Neural progenitor cell (in vitro differentiated cells): ENCODE measurements around the gene SAMD8. TPM values are rescaled to one million over a fixed set of nuclear protein-coding genes. Genes with fewer than 3 reads are reported as not detected.
"Not testable (repeated sequence)": the region's sequence is repeated elsewhere in the genome, so short reads cannot be mapped to it uniquely, and the experiment has no call there.

Source experiments
- DNase-seq: peaks from one replicate; pipeline ENCODE4 v3.0.0-alpha.2; 2016; ENCODE audit warnings: low spot score
- H2AFZ ChIP-seq: fragments of 200-600 bp; sonication (generic); replicated peaks from 2 replicates; pipeline ENCODE4 v1.6.1; 2016; ENCODE audit warnings: antibody characterized with exemption
- H3F3A ChIP-seq: fragments of 200-600 bp; sonication (generic); 2 replicates; pipeline ENCODE4 v1.6.1; 2016; ENCODE audit warnings: antibody characterized with exemption, low read depth
- H3K27ac ChIP-seq: fragments of 200-600 bp; sonication (generic); 2 replicates; pipeline ENCODE4 v1.5.1; 2016; ENCODE audit warnings: mild to moderate bottlenecking
- H3K27me3 ChIP-seq: fragments of 200-600 bp; sonication (generic); 2 replicates; pipeline ENCODE4 v1.6.1; 2016; ENCODE audit warnings: mild to moderate bottlenecking, moderate library complexity
- H3K36me3 ChIP-seq: fragments of 200-600 bp; sonication (generic); 2 replicates; pipeline ENCODE4 v1.5.1; 2016
- H3K4me1 ChIP-seq: fragments of 200-600 bp; sonication (generic); 2 replicates; pipeline ENCODE4 v1.6.1; 2016; ENCODE audit warnings: mixed run types
- H3K4me2 ChIP-seq: fragments of 200-600 bp; sonication (generic); 2 replicates; pipeline ENCODE4 v1.6.1; 2016
- H3K4me3 ChIP-seq: fragments of 200-600 bp; sonication (generic); 2 replicates; pipeline ENCODE4 v1.5.1; 2016
- H3K79me2 ChIP-seq: fragments of 200-600 bp; sonication (generic); 2 replicates; pipeline ENCODE4 v1.6.1; 2016; ENCODE audit warnings: low read depth
- H3K9ac ChIP-seq: fragments of 200-600 bp; sonication (generic); 2 replicates; pipeline ENCODE4 v1.6.1; 2016
- H3K9me3 ChIP-seq: fragments of 200-600 bp; sonication (generic); 2 replicates; pipeline ENCODE4 v1.5.1; 2016; ENCODE audit warnings: low read depth
- H4K20me1 ChIP-seq: fragments of 200-600 bp; sonication (generic); 2 replicates; pipeline ENCODE4 v1.6.1; 2016; ENCODE audit warnings: low read depth
- H3K27ac Mint-ChIP-seq: 3 replicates; pipeline ENCODE4 v1.8.0; 2021; ENCODE audit warnings: mixed read lengths
- H3K27me3 Mint-ChIP-seq: 2 replicates; pipeline ENCODE4 v1.8.0; 2022; ENCODE audit warnings: low read depth, mild to moderate bottlenecking, inconsistent platforms, moderate library complexity, mixed read lengths; ENCODE audit not compliant: insufficient read depth
- H3K36me3 Mint-ChIP-seq: 3 replicates; pipeline ENCODE4 v1.8.0; 2021; ENCODE audit warnings: mixed read lengths
- H3K4me1 Mint-ChIP-seq: 3 replicates; pipeline ENCODE4 v1.8.0; 2021; ENCODE audit warnings: mixed read lengths
- H3K4me3 Mint-ChIP-seq: 3 replicates; pipeline ENCODE4 v1.8.0; 2021; ENCODE audit warnings: mild to moderate bottlenecking, moderate library complexity, mixed read lengths
- H3K9me3 Mint-ChIP-seq: 3 replicates; pipeline ENCODE4 v1.8.0; 2020; ENCODE audit warnings: mixed read lengths
- EZH2 ChIP-seq: fragments of 200-600 bp; sonication (generic); IDR thresholded peaks from 2 replicates; pipeline ENCODE4 v1.6.1; 2017; ENCODE audit warnings: antibody characterized with exemption, mild to moderate bottlenecking, moderate library complexity
- EZH2phosphoT487 ChIP-seq: fragments of 200-600 bp; sonication (generic); IDR thresholded peaks from 2 replicates; pipeline ENCODE4 v1.6.1; 2017; ENCODE audit warnings: antibody characterized with exemption
- total RNA-seq: library from RNA; depleted of rRNA; stranded (reverse); fragments of >200 nt; gene quantifications from 2 replicates; pipeline ENCODE4 v1.2.3, GENCODE V29; 2015; ENCODE audit warnings: low replicate concordance
- TF ChIP-seq, protein P1 (sequence below): fragments of 200-600 bp; sonication (generic); IDR thresholded peaks from 2 replicates; pipeline ENCODE4 v1.5.1; 2017; ENCODE audit warnings: antibody characterized with exemption, mild to moderate bottlenecking

Gene SAMD8
- total RNA-seq, 1 donor from 2014 or later: 39.5 TPM

GRCh38 chr10:75123088-75123682, 11.7 kb downstream of the SAMD8 start:
- no peaks in the 10 kb centered on the region for H3K9me3 ChIP-seq
- H2AFZ ChIP-seq: no peak overlapping the region
- no peak overlapping the region for H3K9ac ChIP-seq
- H3K4me1 ChIP-seq: no peaks in the 10 kb centered on the region
- Mint-ChIP-seq H3K27me3 (no peaks in the 10 kb centered on the region), H3K4me3 (no peak overlapping the region), H3K36me3 (peaks cover 2% of the 10 kb centered on the region), H3K9me3 (no peaks in the 10 kb centered on the region), H3K4me1 (no peaks in the 10 kb centered on the region), H3K27ac (no peak overlapping the region)
- TF ChIP-seq EZH2phosphoT487: no peak
- TF ChIP-seq, protein P1, sequence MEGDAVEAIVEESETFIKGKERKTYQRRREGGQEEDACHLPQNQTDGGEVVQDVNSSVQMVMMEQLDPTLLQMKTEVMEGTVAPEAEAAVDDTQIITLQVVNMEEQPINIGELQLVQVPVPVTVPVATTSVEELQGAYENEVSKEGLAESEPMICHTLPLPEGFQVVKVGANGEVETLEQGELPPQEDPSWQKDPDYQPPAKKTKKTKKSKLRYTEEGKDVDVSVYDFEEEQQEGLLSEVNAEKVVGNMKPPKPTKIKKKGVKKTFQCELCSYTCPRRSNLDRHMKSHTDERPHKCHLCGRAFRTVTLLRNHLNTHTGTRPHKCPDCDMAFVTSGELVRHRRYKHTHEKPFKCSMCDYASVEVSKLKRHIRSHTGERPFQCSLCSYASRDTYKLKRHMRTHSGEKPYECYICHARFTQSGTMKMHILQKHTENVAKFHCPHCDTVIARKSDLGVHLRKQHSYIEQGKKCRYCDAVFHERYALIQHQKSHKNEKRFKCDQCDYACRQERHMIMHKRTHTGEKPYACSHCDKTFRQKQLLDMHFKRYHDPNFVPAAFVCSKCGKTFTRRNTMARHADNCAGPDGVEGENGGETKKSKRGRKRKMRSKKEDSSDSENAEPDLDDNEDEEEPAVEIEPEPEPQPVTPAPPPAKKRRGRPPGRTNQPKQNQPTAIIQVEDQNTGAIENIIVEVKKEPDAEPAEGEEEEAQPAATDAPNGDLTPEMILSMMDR: no peak
- no peak for TF ChIP-seq EZH2
- no peaks in the 10 kb centered on the region for H3F3A ChIP-seq
- no peaks in the 10 kb centered on the region for H3K27me3 ChIP-seq
- H3K4me3 ChIP-seq: no peak overlapping the region
- no peak overlapping the region for H3K4me2 ChIP-seq
- H4K20me1 ChIP-seq: peaks cover 10% of the 10 kb centered on the region
- H3K27ac ChIP-seq: no peak overlapping the region
- H3K36me3 ChIP-seq: no peaks in the 10 kb centered on the region
- H3K79me2 ChIP-seq: peaks cover 79% of the 10 kb centered on the region
- DNase-seq: no peak

- no peak for DNase-seq
- H3F3A ChIP-seq: no peaks in the 10 kb centered on the region
- TF ChIP-seq EZH2phosphoT487 (no peak), EZH2 (no peak)
- TF ChIP-seq, protein P1: no peak
- H3K9ac ChIP-seq: no peak overlapping the region
- H3K4me3 ChIP-seq: no peak overlapping the region
- peaks cover 14% of the 10 kb centered on the region for H4K20me1 ChIP-seq
- no peak overlapping the region for H3K27ac Mint-ChIP-seq
- no peak overlapping the region for H2AFZ ChIP-seq
- no peak overlapping the region for H3K27ac ChIP-seq
- no peaks in the 10 kb centered on the region for H3K27me3 Mint-ChIP-seq
- no peaks in the 10 kb centered on the region for H3K9me3 Mint-ChIP-seq
- peaks cover 2% of the 10 kb centered on the region for H3K36me3 Mint-ChIP-seq
- H3K9me3 ChIP-seq: no peaks in the 10 kb centered on the region
- no peaks in the 10 kb centered on the region for H3K4me1 Mint-ChIP-seq
- peaks cover 75% of the 10 kb centered on the region for H3K79me2 ChIP-seq
- no peaks in the 10 kb centered on the region for H3K27me3 ChIP-seq
- no peaks in the 10 kb centered on the region for H3K4me1 ChIP-seq
- H3K4me3 Mint-ChIP-seq: no peak overlapping the region
- H3K4me2 ChIP-seq: no peak overlapping the region
- no peaks in the 10 kb centered on the region for H3K36me3 ChIP-seq
Observed at GRCh38 chr10:75126277-75126676, 14.8 kb downstream of the SAMD8 start.

DNA sequence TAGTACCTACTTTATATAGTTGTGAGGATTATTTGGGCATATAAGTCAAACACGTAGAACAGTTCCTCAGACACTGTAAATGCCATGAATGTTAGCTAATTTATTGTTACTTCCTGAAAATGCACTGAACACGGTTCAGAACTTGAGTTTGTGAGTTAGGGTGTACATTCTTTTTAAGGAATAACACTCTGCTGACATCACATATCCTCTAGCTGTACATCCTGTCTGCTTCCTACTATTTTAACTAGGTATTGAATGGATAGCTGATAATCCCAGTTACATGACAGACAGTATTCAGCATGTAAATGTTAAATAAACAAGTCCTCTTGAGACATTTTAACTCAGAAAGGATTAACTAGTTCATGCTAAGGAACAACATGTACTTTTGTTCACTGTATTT, 16.0 kb downstream of the SAMD8 start:
- no peaks in the 10 kb centered on the region for H3K36me3 ChIP-seq
- H3K27ac Mint-ChIP-seq: no peak overlapping the region
- peaks cover 72% of the 10 kb centered on the region for H3K79me2 ChIP-seq

DNA sequence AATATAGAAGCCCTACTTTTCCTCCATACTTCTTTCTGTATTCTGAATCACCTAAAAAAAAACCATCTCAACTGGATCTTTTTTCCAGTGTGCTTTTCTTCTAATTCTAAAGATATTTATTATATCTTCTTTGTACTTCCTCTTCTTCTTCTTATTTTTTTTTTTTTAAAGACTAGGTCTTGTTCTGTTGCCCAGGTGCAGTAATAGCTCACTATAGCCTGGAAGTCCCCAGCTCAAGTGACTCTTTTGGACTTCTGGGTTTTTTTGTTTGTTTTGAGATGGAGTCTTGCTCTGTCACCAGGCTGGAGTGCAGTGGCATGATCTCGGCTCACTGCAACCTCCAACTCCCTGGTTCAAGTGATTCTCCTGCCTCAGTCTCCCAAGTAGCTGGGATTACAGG, 17.5 kb downstream of the SAMD8 start:
- H3K4me2 ChIP-seq, H3K27ac Mint-ChIP-seq, DNase-seq, H3K27me3 ChIP-seq, H3K4me1 Mint-ChIP-seq, H3K36me3 Mint-ChIP-seq, H4K20me1 ChIP-seq, H3K9me3 ChIP-seq, H3K27me3 Mint-ChIP-seq, H3K9ac ChIP-seq, H3K4me3 Mint-ChIP-seq, H3K4me3 ChIP-seq, H3K9me3 Mint-ChIP-seq, H3K36me3 ChIP-seq, H3F3A ChIP-seq, H3K27ac ChIP-seq, H2AFZ ChIP-seq, H3K4me1 ChIP-seq: not testable (repeated sequence)
- peaks cover 74% of the 10 kb centered on the region for H3K79me2 ChIP-seq

More for the DNA sequence above, 16.0 kb downstream of the SAMD8 start:
- Mint-ChIP-seq H3K4me1 (no peaks in the 10 kb centered on the region), H3K36me3 (peaks cover 2% of the 10 kb centered on the region), H3K4me3 (no peak overlapping the region), H3K9me3 (no peaks in the 10 kb centered on the region), H3K27me3 (no peaks in the 10 kb centered on the region)
- Histone ChIP-seq H4K20me1 (peaks cover 14% of the 10 kb centered on the region), H3K27me3 (no peaks in the 10 kb centered on the region), H3K4me3 (no peak overlapping the region), H3K27ac (no peak overlapping the region), H3K9ac (no peak overlapping the region), H3F3A (no peaks in the 10 kb centered on the region), H2AFZ (no peak overlapping the region), H3K4me2 (no peak overlapping the region), H3K4me1 (no peaks in the 10 kb centered on the region), H3K9me3 (no peaks in the 10 kb centered on the region)
- no peak for DNase-seq
- no peak for TF ChIP-seq EZH2phosphoT487
- TF ChIP-seq, protein P1: no peak
- no peak for TF ChIP-seq EZH2
